Measurements from ENCODE around the gene EPB41L2.
"Not testable (repeated sequence)": the region's sequence is repeated elsewhere in the genome, so short reads cannot be mapped to it uniquely, and the experiment has no call there.

The EPB41L2 gene

DNA sequence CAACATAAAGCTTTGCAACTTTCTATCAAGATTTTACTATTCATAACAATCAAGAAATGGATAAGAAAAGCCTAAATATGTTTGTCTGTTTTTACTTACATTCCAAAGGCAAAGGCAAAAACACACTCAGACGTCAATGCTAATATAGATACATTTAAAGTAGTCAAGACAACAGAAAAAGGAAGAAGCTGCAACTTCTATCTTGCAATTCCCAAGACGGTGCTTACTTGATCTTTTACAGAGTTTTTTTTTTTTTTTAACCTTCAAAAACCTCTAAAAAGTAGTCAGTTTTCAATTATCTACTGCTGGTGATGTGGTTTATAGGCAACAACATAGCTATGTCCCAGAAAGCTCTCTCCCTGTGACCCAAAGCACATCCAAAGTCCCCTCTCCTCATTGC, 58.1 kb downstream of the EPB41L2 start:
- DNase-seq, result no peak

DNA sequence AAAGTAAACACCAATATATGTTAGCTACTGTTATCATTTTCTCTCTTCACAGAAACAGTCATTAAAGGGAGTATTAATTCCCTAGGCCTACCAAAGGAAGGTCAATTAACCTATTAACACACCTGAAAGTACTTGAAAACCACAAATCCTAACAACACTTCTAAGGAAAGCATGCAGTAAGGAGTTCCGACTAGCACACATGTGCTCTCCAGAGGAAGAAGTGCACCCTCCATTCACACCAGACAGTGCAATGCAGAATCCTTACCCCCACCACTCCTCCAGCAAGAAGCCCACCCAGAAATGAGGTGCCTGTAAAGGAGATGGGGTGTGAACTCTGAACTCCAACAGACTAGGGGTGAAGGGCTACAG, 58.7 kb downstream of the EPB41L2 start:
- no peak for DNase-seq

DNA sequence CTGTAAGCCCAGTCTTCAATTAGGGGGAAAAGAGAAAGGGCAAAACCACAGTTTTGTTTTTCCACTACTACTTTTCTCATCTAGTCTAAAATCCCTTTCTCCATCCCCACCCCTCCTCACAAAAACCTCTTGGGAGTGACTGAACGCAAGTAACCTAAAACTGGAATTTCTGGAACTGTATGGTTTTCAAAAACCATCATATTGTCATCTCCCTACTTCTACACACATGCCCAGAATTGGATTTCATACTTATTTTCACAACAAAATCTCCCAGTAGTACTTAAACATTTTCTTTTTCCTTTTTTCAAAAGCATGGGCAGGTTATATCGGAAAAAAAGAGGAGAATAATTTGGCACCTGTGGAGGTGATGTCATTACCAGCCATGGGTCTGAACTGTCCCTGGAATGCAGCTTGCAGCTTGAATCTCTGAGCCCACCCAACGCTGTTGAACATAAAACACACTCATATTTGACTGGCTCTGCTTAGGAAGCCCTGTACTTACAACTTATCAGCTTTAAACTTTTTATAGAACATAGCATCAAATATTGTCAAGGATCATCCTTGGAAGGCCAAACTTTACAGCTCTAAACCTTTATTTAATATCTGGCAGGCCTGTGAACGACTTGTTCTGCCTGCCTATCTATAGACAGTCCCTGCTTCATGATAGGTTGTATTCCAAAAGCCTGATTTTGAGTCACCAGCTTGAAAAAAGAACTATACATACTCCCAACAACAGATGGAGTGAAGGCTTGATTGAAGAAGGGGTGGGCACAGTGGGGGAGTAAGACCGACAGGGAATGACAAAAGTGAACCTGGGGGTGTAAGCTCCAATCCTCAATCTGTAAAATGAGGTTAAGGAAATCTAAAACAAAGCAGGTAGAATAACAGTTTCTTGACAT, 59.3 kb downstream of the EPB41L2 start:
- peak in 3 of 56 donors; percentile 24 to 44 (median 30) for DNase-seq

GRCh38 chr6:131002661-131002980, 60.4 kb downstream of the EPB41L2 start:
- no peak for DNase-seq

DNA sequence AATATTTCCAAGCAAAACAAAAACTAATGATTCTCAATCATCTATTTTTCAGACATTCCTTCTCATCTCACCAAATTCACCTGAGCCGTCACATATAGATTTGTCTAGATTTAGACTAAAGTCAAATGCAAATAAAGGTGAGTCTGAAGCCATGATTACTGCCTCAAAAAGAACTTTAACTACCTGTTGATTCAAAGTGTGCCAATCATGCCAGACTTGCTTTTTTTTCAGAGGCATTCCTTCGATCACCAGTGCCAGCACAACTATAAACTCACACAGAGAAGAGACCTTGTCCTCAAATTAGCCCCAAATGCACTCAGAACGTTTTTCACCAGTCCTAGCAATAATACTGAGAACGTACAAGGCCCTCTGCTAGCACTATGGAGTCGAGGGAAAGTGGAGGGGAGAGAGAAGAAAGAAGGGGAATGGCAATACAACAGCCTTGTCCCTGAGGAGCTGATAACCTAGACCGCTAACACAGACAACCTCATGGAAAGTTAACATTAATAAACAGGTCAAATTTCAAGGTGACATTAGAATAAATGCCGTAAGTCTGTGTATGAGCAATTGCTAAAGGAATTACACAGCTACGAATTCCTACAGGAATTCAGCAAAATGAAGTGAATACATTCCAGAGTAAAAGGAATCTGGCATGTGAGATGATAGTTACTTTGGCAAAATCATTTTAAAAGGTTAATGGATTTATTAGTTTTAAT, 60.9 kb downstream of the EPB41L2 start:
- no peak for DNase-seq

GRCh38 chr6:131001111-131001736, 61.8 kb downstream of the EPB41L2 start:
- DNase-seq, result peak in 10 of 56 donors; percentile 3 to 49 (median 13)

DNA sequence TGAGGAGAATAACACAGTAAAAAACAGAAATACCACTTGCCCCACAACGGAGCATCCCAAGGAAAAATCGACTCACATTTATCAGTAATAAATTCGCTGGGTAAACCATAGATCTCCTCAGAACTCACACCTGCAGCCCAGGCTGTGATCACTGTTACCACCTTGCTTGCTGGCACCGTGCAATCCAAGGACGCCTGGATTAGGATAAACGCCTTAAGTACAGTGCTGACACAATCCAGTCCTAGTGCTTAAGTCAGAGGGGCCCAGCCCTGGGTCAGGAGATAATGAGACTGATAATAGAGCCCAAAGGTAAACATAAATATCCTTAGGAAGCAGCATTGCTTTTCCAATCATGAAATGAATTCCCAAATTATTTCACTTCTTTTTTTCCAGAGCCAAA, 62.5 kb downstream of the EPB41L2 start:
- no peak for DNase-seq

- DNase-seq, result no peak
Measured at GRCh38 chr6:130997061-130997753, 65.8 kb downstream of the EPB41L2 start.

DNA sequence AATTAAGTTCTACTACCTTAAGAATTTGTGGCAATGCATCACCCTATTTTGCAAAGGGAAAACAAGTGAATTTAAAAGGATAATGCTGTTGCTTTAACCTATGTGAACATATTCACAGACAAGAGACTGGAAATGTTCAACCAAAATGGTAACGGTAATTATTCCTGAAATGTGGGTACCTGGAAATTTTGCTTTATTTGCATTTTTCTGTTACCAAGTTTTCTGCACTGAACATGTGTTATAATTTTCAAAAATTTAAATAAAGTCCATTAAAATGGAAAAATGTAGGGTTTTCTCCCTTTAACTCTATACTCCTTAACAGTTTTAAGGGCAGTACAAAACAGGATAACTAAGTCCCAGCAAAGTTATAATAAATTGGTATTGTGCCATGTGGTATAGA, 66.4 kb downstream of the EPB41L2 start:
- DNase-seq, result no peak

- no peak for DNase-seq
Measured at GRCh38 chr6:130995783-130996447, 67.1 kb downstream of the EPB41L2 start.

DNA sequence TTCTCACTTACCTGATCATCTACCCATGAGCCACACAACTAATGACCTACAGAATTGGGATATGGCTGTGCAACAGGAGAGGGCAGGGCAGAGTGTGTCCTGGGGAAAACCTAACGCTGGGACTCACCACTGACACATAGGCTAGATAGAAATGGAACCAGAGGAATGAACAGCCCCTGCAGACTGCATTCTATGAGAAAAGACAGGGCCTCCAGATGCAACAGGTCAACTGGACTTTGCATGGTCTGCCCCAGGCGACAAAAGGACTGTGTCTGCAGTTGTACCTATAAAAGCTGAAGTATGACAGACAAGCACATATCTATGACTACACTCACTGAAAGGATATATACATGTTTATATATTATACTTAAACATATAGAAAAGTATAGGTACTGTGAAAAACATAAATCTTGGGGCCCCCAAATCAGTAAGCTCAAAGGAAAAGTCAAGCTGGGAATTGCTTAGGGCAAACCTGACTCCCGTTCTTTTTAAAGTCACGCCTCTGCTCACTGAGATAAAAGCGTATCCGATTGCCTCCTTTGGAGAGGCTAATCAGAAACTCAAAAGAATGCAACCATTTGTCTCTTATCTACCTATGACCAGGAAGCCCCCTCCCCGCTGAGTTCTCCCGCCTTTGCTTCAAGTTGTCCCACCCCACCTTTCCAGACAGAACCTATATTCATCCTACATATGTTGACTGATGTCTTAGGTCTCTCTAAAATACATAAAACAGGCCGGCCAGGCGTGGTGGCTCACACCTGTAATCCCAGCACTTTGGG, 68.5 kb downstream of the EPB41L2 start:
- no peak for DNase-seq

DNA sequence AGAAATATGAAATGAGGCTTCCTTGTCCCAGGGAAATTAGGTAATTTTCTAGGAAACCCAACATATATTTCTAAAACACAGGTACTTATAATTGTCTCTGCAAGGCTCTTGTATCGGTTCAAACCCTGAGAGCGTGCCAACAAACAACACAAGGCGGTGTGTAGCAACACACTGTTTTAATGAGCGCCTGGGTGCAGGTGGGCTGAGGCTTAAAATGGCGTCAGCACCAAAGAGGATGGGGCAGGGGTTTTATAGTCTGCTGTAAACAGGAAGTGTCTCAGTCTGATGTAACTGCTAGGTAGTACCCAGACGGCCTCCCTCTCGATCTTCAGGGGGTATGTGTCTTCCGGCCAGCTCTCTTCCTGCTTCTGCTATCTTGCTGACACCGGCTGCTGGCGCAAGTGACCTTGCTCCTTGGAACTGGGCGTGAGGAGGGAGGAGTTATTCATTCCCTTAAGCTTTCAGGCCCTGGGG, 69.7 kb downstream of the EPB41L2 start:
- no peak for DNase-seq

DNA sequence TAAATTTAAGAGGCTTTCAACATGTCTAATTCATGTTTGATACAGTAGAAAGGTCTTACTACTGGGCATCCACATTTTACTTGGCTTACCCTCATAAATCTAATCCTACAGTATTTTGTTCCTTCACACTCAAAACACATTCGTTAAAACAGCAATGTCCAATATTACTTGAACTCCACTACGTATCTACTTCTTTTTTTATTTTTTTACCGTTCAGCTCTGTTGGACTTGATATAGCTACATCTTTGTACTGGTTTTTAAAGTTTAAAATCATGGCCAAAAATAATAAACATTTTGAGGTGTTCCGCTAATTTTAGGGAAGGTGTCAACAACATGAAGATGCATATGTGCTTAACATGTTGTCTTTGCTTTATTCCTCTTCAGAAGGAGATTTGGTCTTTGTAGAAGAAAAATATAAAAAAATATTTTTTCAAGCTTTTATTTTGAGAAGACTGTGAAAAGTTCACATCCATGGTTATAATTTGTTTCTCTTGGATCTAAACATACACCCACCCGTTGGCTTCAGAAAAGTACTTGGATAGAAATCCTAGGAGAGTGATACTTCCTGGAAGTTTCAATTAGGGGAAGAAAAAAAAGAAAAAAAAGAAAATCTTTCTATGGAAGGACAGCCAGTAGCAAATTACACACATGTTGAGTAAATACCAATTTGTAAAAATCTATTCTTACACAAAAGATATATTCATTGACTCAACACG, 71.5 kb downstream of the EPB41L2 start:
- no peak for DNase-seq

GRCh38 chr6:130987539-130987938, 75.5 kb downstream of the EPB41L2 start:
- not testable (repeated sequence) for DNase-seq

- no peak for DNase-seq
Measured at GRCh38 chr6:130985115-130985514, 77.9 kb downstream of the EPB41L2 start.

DNA sequence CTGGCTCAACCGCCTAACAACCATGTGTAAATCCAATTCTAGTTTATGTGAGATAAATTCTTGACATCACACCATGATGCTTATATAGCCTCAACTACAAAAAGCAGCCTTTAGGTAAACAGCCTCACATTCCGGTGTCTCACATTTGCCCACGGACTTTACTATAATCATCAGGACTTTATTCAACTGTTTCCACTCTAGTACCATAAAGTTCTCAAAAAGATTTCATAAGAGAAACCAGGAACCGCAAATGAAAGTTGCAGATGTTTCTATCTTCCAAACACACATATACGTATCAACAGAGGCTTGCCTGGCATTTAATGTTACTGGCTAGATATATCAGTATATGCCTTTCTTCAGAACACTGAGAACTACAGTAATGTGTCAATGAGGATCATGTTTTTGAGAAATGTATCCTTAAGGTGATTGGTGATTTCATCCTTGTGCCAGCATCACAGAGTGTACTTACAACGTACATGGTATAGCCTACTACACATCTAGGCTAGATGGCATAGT, 80.0 kb downstream of the EPB41L2 start:
- no peak for DNase-seq

GRCh38 chr6:130982135-130982534, 80.9 kb downstream of the EPB41L2 start:
- no peak for DNase-seq

DNA sequence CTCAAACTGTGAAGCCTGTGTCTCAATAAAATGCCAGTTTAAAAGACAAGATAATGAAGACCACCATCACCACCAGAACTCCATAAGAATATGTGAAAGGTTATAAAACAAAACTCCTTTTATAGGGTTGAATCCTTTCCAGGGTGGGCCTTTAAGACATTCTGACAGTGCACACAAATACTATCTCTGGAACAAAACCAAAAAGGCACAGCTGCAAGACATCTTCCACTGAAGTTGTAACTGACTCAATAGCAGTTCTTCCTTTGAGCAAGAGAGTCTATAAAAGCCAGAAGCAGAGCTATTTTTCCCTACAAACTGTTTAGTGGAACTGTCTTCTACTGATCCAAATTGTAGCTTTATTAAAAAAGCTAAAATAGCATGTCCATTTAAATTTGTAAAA, 81.6 kb downstream of the EPB41L2 start:
- no peak for DNase-seq

GRCh38 chr6:130980310-130981032, 82.6 kb downstream of the EPB41L2 start:
- no peak for DNase-seq
